GM19193 (cell line): ENCODE results near the gene VPS18.

Experiments
- POLR2A ChIP-seq: IDR thresholded peaks from 4 replicates; pipeline ENCODE4 v1.6.1; 2011; ENCODE audit not compliant: insufficient read depth, insufficient read length; ENCODE audit errors: extremely low read depth

The VPS18 gene

DNA sequence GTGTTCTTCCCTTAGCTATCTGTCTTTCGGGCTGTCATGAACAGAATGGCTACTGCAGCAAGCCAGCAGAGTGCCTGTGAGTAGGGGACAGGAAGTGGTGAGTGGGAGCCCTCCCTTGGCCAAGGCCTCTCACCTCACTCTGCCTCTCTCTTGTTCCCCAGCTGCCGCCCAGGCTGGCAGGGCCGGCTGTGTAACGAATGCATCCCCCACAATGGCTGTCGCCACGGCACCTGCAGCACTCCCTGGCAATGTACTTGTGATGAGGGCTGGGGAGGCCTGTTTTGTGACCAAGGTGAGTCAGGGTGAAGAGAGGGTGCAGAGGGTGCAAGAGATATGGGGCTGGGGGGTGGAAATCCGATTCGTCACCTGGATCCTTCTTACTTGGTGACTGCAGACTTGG is 37.9 kb downstream of the VPS18 start:
- TF ChIP-seq POLR2A, result no peak

DNA sequence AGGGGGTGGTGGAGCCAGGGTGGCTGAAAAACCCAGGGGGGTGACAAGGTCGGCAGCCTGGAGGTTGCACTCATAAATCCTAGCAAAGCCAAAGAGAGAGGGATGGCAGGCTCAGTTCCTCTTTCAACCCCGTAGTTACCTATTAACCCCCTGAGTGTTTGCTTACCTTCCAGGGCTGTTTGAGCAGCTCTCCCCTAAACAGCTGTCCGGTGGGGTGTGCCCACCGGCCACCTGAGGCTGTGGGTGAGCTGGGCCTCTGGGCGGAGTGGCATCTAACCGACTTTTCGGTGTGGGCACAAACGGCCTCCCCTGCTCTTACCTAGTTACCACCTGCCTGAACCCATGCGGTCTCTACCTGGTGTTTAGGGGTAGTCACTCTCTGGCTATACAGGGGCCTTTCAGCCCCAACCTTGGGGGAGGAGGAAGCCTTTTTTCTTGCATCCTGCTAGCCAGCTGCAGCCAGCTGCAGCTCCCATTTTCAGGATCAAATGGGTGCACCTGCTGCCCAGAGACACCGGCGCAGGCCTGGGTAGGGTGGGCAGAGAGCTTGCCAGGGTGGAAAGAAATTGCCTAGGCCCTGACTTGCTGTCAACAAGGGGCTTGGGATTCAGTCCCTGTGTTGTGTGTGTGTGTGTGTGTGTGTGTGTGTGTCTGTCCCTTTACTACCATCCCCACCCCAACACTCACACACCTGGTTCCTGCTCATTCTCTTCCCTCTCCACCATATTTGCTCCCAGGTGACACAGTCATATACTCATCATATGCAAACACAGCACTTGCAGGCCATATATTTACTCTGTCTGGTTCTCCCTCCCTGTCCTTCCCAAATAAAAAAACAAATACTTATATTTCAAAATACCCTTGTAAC is 38.6 kb downstream of the VPS18 start:
- no peak for TF ChIP-seq POLR2A

DNA sequence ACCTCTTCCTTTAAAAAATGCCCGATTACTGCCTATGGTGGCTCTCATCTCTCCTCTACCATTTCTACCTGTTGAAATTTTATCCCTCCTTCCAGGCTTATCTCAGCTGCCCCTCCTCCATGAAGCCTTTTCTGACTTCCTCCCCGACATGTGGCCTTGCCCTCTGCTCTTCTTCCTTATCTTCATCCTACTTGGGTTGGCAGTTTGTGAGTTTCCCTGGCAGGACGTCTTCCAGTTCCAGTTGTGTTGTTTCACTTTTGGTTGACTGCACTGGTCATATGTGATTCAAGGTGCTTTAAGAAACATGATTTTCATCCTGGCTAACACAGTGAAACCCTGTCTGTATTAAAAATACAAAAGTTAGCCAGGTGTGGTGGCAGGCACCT is 39.3 kb downstream of the VPS18 start:
- TF ChIP-seq POLR2A, result no peak

DNA sequence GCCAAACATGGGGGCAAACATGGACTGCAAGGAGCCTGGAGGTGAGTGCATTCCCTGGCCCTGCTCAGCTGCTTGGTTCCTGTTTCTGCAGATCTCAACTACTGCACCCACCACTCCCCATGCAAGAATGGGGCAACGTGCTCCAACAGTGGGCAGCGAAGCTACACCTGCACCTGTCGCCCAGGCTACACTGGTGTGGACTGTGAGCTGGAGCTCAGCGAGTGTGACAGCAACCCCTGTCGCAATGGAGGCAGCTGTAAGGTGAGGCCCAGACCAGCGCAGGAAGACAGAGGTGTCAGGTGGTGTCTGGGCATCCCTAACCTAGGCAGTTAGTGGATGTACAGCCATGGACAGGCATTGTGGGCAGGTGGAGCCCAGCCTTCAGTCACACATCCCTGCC is 40.2 kb downstream of the VPS18 start:
- no peak for TF ChIP-seq POLR2A

DNA sequence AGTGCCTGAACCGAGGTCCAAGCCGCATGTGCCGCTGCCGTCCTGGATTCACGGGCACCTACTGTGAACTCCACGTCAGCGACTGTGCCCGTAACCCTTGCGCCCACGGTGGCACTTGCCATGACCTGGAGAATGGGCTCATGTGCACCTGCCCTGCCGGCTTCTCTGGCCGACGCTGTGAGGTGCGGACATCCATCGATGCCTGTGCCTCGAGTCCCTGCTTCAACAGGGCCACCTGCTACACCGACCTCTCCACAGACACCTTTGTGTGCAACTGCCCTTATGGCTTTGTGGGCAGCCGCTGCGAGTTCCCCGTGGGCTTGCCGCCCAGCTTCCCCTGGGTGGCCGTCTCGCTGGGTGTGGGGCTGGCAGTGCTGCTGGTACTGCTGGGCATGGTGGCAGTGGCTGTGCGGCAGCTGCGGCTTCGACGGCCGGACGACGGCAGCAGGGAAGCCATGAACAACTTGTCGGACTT is 42.0 kb downstream of the VPS18 start:
- no peak for TF ChIP-seq POLR2A

- TF ChIP-seq POLR2A, result no peak
Measured at GRCh38 chr15:40936709-40937666, 42.7 kb downstream of the VPS18 start.

DNA sequence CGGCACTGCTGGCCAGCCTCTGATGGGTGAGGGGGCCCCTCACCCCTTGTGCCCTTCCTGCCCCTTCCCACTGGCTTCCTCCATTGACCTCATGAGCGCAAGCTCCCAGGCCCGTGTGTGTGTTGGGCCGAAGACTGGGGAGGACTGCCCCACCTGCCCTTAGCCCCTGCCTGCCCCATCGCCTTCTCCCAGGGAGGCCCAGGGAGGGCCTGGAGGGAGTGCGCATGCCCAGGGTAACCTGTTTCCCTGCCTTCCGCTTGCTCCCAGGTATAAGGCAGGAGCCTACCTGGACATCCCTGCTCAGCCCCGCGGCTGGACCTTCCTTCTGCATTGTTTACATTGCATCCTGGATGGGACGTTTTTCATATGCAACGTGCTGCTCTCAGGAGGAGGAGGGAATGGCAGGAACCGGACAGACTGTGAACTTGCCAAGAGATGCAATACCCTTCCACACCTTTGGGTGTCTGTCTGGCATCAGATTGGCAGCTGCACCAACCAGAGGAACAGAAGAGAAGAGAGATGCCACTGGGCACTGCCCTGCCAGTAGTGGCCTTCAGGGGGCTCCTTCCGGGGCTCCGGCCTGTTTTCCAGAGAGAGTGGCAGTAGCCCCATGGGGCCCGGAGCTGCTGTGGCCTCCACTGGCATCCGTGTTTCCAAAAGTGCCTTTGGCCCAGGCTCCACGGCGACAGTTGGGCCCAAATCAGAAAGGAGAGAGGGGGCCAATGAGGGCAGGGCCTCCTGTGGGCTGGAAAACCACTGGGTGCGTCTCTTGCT is 43.7 kb downstream of the VPS18 start:
- TF ChIP-seq POLR2A, result no peak

GRCh38 chr15:40938536-40938870 is 44.3 kb downstream of the VPS18 start:
- TF ChIP-seq POLR2A, result no peak

DNA sequence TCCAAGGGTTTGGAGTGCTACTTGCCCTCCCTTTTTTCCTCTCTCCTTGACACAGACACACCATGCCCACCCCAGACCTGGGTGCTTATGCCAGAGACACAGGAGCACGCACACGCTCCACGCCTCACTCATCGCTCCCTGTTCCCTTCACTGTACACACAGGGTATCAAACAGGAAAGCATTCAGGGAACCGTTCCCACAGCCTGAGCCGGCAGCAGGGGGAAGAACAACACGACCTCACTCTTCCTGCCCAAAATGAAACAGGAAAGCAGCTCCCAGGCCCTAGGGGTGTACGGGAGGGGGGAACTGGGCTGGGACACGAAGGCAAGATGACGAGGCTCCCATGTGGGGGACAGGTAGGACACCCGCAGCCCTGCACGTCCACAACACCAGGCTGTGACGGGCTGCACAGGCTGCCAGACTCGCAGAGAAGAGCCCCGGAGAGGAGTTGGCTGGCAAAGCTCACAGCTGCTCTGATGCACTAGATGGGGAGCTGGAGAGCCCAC is 46.1 kb downstream of the VPS18 start:
- no peak for TF ChIP-seq POLR2A

DNA sequence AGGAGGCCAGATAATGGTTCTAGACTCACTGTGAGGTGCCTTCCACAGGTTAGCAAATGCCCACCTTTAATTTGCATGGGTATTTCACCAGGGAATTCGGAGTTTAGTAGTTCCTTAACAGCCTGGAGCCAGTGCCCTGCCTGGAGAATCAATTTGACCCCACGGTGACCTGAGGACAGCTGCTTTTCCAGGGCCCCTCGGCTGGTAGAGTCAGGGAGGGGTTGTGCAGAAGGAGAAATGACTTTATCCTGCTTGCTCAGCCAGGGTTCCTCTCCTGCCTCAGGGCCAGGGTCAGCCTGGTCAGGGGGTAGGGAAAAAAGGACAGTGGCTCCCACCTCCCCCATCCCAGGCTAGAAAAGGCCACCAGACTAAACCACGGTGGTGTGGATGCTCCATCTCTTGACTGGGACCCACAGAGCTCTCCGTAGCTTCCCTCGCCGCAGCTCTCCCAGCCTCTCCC is 46.8 kb downstream of the VPS18 start:
- no peak for TF ChIP-seq POLR2A

DNA sequence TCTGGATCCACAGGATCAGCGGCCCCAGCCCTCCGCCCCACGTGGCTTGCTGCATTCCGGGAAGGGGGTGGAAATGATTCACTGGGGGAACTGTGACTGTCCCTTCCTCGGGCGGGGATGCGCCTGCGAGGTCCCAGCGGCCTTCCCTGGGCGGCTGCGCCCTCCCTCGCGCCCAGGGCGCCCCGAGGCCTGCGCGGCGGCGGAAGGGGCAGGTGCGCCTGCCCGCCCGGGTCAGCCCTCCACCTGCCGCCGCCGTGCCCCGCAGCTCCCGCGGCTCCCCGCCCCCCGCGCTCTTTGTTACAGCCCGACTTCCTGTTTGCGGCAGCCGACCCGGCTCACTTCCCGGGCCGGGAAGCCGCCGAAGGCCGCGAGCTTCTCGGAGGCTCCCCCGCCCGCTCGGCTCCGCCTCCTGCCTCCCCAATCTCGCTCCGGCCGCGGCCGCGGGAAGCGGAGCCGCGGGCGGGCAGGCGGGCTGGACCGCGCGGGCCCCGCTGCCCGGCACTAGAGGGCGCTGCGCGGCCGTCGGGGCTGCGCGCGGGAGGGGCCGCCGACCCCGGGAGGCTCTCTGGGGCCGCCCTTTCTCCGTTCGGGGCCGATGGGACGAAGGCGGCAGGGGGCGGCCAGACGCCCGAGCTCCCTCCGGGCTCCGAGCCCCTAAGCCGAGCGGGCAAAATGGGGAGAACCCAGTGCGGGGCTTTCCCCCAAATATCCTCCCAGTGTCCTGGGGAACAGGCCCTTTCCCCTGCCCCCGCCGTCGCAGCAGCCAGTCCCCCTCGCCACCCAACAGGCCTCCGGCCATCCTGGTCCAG is 47.5 kb downstream of the VPS18 start:
- TF ChIP-seq POLR2A, result peak; percentile 66

DNA sequence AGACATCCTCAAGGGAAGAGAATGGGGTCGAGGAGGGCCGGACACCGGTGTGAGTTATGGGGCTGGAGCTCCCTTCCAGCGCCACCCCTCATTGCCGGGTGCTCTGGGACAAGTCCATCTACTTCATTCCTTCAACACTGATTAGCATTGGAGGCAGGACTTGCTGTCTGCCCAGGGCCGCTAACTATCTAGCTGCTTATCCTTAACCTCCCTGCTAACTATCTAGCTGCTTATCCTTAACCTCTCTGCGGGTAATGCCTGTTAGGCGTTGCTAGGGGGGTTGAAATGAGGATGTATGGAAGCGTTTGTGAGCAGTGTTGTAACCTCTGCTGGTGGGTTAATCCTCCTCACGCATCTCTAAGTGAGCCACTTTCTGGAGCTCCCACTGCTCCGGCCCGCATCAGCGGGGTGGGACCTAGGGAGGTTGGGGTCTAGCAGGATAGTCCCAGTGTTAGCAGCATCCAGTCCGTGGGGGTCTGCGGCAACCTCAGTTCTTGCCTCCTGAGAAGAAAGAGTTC is 48.1 kb downstream of the VPS18 start:
- TF ChIP-seq POLR2A, result no peak

- TF ChIP-seq POLR2A, result no peak
Measured at GRCh38 chr15:40942878-40943277, 48.6 kb downstream of the VPS18 start.

DNA sequence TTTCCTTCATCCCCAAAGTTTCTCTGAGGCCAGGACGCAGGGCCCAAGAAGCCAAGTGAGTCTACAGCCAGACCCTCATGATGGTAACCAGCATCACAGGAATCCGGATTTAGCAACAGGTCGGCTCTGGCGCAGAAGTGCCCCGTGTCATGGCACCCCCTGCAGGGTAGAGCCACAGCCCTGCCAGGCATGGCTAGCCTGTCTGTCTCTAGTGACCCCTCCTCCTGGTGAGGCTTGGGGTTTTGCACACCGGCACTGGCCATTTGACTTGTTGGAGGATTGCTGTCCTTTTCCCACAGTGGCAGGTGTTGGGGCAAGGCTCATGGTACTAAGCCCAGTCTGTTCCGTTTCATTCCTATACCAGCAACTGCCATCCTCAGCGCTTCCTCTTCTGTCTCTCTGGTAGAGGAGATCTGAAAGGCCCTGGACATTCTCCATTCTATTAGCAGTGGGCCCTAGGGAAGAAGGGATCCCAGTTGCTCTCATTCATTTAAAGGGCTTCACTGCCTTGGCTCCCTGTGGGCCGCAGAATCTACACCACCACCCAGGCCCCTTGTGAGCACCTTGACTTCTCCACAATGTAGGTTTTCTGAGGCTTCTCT is 49.6 kb downstream of the VPS18 start:
- TF ChIP-seq POLR2A, result no peak
